Measurements from ENCODE around the gene NRG3.

Gene NRG3

DNA sequence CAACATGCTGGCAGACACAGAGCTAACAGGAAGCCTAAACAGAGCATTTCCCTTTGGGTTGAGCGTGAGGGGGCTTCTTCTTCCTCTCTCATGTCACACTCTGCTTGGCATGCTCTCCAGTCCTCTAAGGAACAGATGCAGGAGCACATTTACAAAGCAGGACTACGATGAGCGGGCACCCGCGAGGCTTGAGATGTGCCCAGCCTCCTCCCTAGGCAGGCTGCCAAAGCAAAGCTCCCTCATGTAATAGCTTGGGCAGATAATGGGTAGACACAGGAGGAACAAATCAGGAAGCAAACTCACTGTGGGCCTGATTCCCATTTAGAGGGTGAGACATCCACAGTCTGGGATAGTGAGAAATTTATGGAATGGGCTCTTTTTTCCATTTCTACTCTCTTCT, 519.1 kb downstream of the NRG3 start:
- DNase-seq (ENCODE audit: low read depth), result no peak

DNA sequence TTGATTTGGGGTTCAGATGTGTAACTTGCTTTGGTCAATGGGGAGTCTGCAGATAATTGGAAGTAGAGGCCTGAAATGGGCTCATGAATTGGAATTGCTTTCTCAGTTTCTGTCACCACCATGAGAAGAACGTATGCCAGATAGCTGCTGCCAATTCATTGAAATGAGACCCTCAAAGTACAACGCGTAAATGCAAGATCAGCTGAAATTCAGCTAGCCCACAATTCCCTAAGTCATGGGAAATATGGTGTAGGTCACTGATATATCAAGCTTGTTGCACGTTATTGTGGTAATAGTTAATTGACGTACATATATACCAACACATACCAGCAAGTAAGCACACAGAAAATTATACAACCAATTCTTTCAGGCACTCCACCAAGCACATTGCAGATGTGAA, 520.0 kb downstream of the NRG3 start:
- no peak for DNase-seq (ENCODE audit: low read depth)

DNA sequence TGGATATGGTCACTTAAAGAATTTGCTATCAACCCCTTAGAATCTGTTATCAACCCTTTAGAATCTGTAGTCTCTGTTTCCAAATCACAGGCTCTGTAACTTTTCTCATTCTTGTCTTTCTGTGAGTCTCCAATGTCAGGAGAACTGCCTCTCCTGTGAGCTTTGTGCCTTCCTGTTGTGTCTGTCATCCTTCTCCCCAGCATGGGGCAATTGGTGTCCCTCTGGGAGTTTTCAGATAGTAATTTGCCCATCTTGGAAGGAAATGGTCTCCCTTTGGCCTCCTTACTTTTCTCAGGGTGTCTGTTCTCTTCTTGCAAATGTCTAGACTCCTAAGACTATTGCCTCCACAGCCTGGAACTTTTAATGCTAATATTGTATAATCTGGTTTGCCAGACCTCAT, 521.9 kb downstream of the NRG3 start:
- DNase-seq (ENCODE audit: low read depth), result no peak

DNA sequence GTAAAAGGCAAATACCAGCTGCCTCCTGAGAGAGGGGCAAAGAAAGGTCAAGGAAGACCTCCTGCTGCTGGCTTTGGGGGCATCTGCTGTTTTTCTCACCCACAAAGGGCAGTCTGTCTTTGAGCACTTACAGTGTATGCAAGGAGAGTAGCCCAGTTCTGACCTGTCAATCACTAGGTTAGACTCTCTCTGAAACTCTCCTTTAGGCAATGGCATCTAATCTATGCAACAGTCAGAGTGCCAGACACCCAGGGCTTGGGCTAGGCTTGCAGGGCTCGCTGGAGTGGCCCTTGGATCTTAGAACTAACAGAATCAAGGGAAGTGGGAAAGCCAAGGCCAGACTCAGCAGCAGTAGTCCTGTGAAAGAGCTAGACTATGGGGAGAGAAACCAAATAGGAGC, 522.9 kb downstream of the NRG3 start:
- no peak for DNase-seq (ENCODE audit: low read depth)

DNA sequence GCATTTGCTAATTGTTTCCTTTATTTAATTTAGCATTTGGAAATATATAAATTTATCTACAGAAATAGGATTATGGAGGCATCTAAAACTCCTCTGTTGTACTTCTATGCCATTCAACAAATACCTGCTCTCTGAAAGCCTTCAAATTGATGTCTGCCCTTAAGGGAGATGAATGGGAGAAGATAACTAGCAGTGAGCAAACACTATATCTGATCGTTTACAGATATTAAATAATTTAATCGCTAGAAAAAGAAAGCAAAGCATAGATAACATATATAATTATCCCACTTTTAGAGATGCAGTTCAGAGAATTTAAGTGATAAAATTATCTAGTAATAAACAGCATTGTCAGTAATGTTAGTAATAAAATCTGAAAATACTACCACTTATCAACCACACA, 524.9 kb downstream of the NRG3 start:
- DNase-seq (ENCODE audit: low read depth), result no peak

DNA sequence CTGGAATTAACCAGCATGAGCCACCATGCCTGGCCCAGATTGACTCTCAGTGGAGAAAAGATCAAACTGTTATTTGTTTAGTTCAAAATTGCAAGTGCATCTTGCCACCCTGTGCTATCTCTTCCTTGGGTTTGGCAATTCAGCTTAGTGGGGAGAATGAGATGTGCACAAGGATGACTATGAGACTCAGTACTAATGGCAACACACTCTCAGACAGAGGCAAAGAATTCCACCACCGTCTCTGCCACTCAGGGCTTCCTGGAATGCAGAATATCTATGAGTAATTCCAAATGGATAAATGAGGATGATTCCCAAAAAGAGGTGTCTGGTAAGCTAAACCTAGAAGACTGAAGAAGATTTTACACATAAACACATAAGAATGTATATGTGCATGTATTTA, 525.8 kb downstream of the NRG3 start:
- DNase-seq (ENCODE audit: low read depth), result no peak

DNA sequence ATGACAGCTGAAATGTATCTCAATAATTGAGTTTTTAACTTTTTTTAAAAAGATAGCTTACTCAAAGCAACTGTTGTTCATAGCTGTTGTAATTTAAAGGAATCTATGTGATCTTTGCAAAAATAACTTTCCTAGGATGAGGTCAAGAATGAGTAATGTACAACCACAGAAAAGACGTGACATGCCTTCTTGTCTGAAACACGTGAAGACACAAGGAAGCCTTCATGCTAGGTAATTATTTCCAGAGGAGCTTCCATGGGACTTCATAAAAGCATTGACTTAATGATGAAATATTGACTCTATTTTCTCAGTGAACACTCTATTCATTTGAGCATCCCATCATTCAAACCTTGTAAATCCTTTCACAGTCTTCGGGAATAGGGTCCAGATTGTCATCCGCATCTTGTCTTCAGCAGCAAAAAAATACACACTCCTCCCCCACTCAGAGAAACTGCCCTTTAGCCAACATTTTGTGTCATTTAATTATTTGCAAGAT, 528.0 kb downstream of the NRG3 start:
- DNase-seq (ENCODE audit: low read depth), result no peak

DNA sequence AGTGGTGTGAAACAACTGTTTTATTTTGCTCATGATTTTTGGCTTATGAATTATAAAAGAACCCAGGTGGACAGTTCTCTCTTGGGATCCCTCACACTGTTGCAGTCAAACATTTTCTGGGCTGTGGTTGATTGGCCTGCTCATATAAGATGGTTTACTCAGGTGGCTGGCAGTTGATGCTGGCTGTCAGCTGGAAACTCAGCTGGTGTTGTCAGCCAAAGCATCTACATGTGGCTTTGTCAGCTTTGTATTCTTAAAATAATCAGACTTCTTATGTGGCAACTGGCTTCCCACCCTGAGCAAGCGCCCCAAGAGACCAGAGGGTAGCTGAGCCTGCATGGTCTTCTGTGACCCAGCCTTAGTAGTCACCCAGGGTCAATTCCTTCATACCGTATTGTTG, 534.7 kb downstream of the NRG3 start:
- no peak for DNase-seq (ENCODE audit: low read depth)

DNA sequence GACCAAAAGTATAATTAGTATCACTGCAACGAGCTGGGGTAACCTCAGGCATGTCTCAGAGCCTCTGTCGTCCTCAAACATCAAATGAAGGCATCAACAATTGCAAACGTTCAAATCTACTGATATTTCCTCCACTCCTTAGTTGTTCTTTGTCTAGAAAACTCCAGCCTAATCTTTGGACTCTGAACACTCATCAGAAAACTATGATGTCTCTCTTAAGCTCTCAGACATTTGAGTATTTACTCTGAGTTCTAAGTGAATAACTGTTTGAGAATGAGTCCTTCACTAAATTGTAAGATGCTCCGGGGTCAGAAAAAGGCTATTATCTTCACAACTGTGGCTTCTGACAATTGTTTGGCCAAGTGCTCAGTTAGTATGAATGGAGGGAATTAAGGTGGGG, 536.4 kb downstream of the NRG3 start:
- no peak for DNase-seq (ENCODE audit: low read depth)

DNA sequence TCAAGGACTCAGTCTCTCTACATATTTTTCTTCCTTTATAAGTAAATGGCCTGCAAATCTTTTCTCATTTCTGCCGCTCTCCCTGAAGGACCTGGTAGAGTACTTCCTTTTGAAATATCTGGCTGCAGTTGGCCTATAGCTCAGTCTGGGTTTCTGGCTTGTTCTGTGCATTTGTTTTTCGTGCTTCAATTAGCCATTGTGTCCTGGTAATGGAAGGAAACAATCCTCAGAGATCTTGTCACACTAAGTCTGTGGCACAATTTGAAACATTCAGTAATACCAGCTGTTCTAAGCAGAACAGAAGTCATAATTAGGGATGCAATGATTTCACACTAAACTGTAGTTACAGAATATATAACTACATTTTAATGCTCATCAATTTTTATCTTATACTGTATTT, 545.0 kb downstream of the NRG3 start:
- DNase-seq (ENCODE audit: low read depth), result no peak

DNA sequence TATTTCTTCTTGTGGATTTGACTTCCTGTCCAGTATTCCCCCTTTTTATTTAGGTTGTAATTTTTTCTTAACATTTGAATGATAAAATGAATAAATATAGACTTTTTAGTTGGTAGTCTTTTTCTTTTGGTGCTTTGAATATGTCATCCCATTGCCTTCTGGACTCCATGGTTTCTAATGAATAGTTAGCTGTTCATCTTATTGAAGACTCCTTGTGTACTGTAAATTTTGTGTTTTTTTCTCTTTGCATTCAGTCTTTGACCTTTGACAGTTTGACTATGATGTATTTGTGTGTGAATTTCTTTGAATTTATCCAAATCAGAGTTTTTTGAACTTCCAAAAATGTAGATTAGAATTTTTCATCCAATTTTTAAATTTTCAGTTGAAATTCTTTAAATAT, 554.3 kb downstream of the NRG3 start:
- DNase-seq (ENCODE audit: low read depth), result no peak

DNA sequence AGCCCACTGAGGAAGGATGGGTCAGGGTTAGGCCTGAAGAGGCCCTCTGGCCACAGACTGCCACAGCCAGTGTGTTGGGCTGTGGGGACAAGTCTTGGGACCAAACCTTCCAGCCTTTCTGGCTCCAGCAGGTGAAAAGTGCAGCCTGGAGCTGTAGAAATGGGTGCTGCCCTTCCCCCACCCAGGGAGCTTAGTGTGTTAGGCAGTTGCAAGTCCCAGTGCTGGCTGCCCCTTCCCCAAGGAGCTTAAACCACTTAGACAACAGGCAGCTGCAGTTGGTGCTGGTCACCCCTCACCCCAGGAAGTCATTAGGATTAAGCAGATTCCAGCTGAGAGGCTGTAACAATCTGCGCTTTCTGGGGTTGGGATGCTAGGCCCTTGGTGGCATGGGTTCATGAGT, 563.3 kb downstream of the NRG3 start:
- DNase-seq (ENCODE audit: low read depth), result no peak

DNA sequence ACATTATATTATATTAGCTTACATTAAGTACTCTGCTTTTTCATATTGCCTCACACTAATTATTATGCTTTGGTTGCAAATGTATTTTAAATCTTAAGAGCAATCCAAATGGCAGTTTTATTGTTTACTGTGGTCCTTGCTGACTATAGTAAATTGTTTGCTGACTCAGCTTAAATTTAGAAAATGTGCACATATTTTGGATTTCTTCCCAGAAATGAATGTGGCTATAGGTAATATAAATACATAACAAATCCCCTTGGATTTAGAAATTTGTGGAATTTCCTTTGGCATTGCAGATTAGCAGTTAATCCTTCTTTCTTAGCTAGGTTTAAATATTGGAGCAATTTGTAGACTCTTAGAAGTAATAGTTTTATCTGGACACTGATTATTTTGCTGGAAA, 565.8 kb downstream of the NRG3 start:
- no peak for DNase-seq (ENCODE audit: low read depth)

DNA sequence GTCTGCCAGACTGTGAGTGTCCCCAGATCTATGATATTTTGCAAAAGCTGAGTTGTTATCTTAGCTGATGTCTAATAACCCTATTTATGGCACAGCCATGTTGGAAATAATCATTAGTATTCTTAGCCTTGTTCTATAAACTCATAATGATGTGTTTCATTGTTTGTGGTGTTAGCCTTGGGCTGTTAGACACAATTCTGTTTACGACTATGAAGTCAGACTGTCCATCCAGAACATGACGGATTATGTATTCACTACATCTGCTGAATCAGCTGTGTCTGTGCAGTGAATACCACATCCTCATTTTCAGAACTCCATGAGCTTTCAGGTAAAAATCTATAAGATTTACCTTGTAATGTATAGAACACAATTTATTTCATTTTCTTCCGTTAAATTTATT, 577.1 kb downstream of the NRG3 start:
- no peak for DNase-seq (ENCODE audit: low read depth)

DNA sequence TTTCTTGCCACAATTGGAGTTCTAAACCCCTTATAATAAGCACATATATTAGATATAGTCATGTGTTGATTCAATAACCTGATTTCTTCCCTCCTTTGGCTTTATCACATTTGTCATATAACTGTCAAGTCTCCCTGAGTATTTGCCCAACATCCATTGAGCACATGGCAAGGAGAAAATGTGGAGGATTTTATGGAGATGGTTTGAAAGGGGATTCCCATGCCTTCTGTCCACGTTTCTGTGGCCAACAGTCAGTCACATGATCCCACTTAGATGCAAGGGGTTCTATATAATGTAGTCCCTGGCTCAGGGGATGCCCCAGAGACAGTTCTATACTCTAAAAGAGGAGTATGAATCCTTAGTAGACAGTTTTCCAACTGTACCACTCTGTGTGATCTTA, 577.7 kb downstream of the NRG3 start:
- DNase-seq (ENCODE audit: low read depth), result no peak

DNA sequence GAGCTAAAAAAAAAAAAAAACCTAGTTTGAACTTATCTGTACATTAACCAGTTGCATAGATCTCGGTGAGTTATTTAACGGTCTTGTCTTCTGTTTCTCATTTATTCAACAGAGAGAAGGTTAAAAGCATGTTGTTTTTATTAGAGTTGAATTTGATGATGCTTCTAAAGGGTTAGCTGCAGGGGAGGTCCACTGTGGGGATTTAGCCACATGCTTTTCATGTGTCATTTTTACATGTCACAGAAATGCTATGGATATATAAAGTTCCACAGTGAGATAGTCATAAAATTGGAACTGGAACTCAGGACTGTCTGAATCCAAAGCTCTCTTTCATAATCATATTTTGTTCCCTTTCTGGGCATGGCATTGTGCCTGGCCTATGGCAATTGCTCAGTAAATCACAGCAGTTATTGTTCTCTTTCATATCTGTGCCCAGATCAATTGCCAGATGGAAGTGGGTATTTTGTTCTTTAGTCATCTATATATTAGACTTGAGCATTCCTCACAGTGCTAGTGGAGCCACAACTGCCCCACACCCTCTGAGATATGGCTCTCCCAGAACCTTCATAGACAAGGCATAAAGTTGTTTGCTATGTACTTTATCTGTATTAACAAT, 578.8 kb downstream of the NRG3 start:
- DNase-seq (ENCODE audit: low read depth), result no peak

DNA sequence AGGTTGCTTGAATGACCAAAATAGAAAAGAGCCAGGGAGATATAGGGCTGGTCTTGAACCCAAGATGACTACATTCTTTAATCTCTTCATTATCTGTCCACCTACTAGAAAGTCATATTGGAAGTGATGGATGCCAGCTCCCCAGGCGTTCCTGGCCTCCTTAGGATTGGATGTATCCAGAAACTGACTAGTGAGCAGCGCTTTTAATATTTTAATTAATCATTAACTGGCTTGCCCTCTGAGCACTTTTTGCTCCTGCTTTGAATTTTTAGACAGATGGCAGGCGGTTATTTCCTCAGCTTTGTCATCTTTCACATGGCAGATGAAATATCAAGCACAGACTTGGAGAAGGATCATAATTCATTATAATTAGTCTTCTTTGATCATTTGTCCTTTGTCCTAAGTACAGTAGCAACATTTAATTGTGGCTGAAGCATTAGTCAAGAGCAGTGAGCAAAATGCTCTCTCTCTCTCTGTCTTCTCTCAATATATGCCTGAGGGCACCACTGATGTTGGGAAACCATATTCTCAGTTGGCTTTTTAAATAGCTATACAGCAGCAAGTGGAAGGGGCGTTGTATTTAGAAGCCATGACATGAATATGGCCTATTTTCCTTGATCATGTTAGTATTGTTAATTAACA, 588.0 kb downstream of the NRG3 start:
- no peak for DNase-seq (ENCODE audit: low read depth)

DNA sequence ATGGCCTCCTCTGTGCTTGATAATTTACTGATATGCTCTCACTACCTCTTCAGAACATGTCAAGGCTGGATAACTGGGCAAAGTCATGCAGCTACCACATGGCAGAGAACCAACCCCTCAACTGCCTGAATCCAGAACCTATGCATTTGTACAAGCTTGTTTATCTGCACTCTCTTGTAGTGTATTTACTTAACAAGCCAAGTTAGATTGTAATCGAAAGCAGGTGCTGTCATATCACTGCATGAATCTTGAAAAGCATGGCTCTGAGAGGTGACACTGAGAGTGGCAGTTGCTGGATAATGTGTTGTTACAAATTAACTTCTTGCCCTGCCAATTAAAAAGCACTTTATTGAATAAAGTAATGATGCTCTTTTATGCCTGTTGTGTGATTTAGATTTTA, 588.6 kb downstream of the NRG3 start:
- DNase-seq (ENCODE audit: low read depth), result no peak

DNA sequence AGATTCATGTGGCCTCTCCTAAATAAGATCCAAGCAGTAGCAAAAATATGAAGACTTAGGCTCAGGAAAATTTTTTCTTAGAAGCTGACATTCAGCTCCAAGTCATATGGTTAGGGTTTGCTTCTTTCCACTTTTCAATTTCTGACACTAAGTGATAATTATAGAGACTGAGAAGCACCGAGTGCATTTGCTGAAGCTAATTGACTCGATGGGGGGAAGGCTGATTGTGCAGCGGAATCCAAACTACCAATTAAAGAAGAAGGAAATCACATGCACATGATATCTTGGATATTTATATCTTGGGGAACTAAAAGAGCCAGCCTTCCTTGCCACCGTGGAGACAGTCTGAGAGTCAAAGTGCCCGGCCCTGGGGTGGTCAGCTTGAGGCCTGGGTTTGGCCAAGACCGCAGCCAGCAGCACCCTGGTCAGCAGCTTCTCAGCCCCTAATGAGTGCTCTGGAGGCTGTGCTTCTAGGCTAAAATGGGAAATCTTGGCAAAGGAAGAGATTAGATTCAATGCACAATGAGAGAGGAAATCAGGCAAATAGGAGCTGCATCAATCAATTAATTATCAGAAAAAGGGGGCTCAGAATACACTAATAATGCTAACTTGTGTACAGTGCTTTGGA, 589.3 kb downstream of the NRG3 start:
- DNase-seq (ENCODE audit: low read depth), result no peak

DNA sequence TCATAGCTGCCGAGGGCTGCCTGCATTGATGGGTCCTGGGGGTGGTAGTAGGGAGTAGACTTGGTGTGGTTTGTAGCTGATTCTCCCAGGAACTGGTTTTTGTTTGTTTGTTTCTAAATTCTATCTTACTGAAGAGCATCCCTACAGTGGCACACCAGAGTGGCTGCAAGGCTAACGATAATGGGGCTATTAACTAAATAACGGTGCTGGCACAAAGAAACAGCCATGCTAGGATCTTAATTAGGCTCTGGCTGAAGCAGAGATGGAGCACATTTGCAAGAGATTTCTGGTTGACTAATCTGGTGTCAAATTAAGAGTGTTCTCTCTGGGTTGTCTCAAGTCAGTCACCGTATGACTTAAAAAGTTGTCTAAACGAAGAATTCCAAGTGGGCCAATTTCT, 590.0 kb downstream of the NRG3 start:
- no peak for DNase-seq (ENCODE audit: low read depth)

DNA sequence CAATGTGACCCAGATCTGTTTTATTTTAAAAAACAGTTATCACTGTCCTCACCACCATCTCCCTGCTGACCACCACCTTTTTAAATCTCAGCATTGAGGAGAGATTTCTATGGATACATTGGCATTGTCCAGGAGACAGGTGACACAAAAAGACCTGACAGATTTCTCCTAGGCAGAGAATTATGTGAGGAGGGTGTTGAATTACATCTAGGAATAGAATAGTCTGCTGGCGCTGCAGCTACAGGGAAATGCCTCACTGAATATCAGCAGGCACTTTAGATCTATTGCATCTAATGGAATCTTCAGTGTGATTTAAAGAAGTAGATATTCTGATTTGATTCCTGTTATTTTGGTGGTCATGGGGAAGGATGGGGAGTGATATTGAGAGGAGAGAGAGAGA, 593.5 kb downstream of the NRG3 start:
- DNase-seq (ENCODE audit: low read depth), result no peak

DNA sequence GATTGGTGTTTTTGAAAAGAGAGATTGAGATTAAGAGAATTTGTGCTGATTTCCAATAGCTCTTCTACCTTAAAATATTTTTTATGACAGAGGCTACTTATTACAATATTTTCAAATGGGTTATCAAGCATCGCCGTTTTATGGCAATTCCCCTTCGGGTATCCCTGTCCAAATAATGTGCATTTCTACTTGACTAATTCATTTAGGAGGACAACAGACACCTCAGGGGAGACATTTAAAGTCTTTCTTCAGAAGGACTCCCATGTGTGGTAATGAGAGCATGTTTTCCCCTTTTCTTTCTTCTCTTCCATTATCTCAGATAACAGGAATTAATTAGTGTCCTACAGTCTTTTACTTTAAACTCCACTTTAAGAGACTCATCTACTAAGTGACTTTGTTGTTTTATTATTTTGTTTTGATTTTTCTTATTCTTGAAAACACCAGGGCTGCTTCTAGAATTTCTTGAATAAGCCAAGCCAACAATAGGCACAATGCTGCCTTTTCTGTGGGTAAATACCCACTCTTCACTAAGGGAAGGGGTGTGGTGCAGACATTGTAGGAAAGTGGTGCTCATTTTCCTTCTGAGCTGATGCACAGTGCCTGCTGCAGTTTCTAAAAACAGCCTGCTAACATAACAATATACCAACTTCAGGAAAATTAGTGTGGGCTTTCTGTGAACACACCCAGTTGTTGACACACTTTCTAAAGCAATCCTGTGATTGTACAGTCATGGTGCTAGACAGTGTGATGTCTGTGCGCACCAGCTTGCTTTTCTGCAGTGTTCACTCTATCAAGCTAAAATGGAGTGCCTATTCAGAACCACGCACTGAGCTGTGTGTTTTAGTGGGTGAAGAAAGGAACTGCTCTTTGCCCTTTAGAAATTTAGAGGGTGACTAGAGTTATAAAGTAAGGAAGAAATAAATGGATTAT, 597.7 kb downstream of the NRG3 start:
- no peak for DNase-seq (ENCODE audit: low read depth)

DNA sequence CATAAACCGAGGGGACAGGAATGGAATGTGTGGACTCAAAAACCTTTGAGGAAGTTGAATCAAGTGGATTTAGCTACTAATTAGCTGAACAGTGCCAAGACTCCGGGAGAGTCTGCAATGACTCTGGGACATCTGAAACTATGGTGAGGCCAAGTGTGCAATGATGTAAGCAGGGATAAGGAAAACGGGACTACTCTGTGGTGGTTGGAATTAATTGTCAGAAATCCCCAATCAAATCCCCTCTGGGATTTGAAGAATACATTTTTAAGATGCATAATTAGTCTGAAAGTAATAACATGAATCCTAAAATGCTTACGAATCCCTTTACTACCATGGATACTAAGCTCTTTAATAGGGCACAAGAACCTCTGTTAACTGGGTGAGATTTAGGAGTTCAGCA, 602.8 kb downstream of the NRG3 start:
- DNase-seq (ENCODE audit: low read depth), result no peak
